ENCODE results near the gene UNC79.

GRCh38 chr14:93735206-93735605, 304.5 kb downstream of the UNC79 start:
- TF ChIP-seq, protein P1, sequence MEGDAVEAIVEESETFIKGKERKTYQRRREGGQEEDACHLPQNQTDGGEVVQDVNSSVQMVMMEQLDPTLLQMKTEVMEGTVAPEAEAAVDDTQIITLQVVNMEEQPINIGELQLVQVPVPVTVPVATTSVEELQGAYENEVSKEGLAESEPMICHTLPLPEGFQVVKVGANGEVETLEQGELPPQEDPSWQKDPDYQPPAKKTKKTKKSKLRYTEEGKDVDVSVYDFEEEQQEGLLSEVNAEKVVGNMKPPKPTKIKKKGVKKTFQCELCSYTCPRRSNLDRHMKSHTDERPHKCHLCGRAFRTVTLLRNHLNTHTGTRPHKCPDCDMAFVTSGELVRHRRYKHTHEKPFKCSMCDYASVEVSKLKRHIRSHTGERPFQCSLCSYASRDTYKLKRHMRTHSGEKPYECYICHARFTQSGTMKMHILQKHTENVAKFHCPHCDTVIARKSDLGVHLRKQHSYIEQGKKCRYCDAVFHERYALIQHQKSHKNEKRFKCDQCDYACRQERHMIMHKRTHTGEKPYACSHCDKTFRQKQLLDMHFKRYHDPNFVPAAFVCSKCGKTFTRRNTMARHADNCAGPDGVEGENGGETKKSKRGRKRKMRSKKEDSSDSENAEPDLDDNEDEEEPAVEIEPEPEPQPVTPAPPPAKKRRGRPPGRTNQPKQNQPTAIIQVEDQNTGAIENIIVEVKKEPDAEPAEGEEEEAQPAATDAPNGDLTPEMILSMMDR (IDR thresholded peaks at IDR 0.05), result no peak
- no peak for TF ChIP-seq POLR2A (IDR thresholded peaks at IDR 0.05)

Data from Peyer's patch (tissue), 4 donors.